D721Med (cell line): ENCODE measurements around the gene EML6.

Experiments used
- DNase-seq: peaks from one replicate; pipeline ENCODE4 v3.0.0; 2011; ENCODE audit warnings: low spot score; ENCODE audit not compliant: insufficient read length
- FAIRE-seq: peaks from 2 replicates; lab custom pipeline; 2011; peaks lifted over from hg19 to GRCh38; lab: Jason Lieb, UNC
- TF ChIP-seq, protein P1 (sequence below): IDR thresholded peaks from 2 replicates; pipeline ENCODE4 v1.5.1; 2012; ENCODE audit warnings: mild to moderate bottlenecking, control low read depth; ENCODE audit not compliant: insufficient read depth; ENCODE audit errors: missing control alignments

Gene EML6

GRCh38 chr2:54949431-54949830, 226.0 kb downstream of the EML6 start:
- no peak for FAIRE-seq
- DNase-seq: no peak
- TF ChIP-seq, protein P1, sequence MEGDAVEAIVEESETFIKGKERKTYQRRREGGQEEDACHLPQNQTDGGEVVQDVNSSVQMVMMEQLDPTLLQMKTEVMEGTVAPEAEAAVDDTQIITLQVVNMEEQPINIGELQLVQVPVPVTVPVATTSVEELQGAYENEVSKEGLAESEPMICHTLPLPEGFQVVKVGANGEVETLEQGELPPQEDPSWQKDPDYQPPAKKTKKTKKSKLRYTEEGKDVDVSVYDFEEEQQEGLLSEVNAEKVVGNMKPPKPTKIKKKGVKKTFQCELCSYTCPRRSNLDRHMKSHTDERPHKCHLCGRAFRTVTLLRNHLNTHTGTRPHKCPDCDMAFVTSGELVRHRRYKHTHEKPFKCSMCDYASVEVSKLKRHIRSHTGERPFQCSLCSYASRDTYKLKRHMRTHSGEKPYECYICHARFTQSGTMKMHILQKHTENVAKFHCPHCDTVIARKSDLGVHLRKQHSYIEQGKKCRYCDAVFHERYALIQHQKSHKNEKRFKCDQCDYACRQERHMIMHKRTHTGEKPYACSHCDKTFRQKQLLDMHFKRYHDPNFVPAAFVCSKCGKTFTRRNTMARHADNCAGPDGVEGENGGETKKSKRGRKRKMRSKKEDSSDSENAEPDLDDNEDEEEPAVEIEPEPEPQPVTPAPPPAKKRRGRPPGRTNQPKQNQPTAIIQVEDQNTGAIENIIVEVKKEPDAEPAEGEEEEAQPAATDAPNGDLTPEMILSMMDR: no peak

GRCh38 chr2:54950811-54951210, 227.3 kb downstream of the EML6 start:
- TF ChIP-seq, protein P1: no peak
- FAIRE-seq (no peak), DNase-seq (no peak)

DNA sequence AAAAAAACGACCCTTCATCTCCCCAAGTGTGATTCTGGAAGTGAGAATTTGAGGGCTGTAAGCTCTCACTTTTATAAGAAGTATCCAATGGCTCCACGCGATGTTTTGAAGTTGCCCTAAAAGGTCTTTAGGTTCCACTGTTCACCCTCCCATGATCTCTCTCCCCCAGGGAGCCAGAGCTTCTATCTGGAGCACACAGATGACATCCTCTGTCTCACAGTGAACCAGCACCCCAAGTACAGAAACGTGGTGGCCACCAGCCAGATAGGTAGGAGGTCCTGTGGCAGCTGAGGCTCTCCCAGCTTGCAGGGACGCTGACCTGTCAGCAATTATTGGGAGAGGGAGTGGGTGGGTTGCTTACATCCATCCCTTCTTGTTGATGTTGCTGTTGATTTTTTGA, 229.0 kb downstream of the EML6 start:
- FAIRE-seq: no peak
- TF ChIP-seq, protein P1: no peak
- DNase-seq: no peak

DNA sequence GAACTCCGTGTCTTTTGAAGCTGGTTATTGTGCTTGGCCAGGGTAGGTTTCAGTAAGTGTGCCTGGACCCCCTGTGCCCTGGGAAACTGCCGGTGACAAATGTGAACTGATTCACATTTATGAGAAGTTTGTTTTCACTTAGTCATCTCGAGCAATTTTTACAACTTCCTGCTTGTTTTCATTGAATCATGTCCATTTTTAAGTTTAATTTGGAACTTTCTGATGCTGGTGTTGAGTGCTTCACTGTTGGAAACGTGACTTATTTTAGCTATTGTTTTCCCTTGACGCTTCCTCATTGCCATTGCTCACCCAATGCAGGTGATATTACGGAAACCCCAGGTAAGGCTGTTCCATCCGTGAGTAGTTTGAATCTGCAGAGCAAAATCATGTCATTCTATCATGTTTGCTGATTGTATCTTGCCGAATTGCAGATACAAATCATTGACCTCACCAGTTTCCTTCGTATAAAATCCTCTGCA, 229.6 kb downstream of the EML6 start:
- FAIRE-seq (no peak), DNase-seq (no peak)
- TF ChIP-seq, protein P1: no peak

- TF ChIP-seq, protein P1: no peak
- no peak for FAIRE-seq
- DNase-seq: no peak
Observed at GRCh38 chr2:54954158-54954557, 230.7 kb downstream of the EML6 start.

GRCh38 chr2:54954705-54955357, 231.4 kb downstream of the EML6 start:
- TF ChIP-seq, protein P1: no peak
- FAIRE-seq (no peak), DNase-seq (no peak)

DNA sequence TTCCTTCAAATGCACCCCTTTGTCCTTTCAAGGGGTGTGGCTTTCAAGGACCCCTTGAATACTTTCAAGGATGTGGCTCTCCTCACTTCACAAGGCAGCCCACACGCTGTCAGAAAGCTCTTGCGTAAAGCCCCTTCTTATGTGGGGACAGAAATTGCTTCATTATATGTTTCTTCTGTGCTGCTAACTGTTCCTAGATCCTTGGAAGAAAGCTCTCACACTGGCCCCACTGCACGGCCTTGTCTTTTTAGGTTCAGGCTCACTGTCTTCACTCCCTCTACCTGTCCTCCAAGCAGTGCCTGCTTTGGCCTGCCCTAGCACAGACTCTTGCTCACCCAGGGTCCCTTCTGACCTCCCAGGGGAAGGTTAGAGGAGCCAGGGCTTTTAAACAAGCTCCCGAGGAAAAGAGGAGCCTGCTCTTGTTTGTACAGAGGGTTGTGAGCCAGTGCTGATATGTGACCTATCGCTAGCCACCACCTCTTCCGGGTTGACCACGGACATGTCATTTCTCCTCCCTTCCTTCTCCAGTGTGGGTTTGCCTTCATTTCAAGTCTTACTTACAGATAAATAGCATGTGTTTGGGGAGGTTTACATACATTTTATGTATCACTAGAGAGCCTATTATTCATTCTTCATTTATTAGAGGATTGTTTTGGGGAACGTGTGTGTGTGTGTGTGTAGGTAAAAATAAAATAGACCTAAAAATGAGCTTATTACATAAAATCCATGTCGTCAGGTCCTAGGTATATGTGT, 232.1 kb downstream of the EML6 start:
- FAIRE-seq (no peak), DNase-seq (no peak)

More for the DNA sequence above, 232.1 kb downstream of the EML6 start:
- TF ChIP-seq, protein P1: no peak
